AG10803 (cell line): ENCODE data around the gene RABGAP1L.
"Not testable (repeated sequence)": the region's sequence is repeated elsewhere in the genome, so short reads cannot be mapped to it uniquely, and the experiment has no call there.

ENCODE experiments used
- DNase-seq: peaks from one replicate; pipeline ENCODE4 v3.0.0; 2010; ENCODE audit warnings: low read depth
- H3K4me3 ChIP-seq: 2 replicates; pipeline ENCODE4 v1.5.1; 2011; ENCODE audit warnings: mild to moderate bottlenecking, low read length, control low read depth
- CTCF ChIP-seq: conservative IDR thresholded peaks from 2 replicates; pipeline ENCODE4 v1.5.1; 2011; ENCODE audit warnings: mild to moderate bottlenecking, low read length, control low read depth, inconsistent platforms

RABGAP1L gene

GRCh38 chr1:174165471-174166137, 6.3 kb downstream of the RABGAP1L start:
- peak; percentile 76 for DNase-seq
- 0 out of 2 replicates have a peak, but pooled peaks have one; percentile 7 for TF ChIP-seq CTCF
- H3K4me3 ChIP-seq, result no peak overlapping the region

GRCh38 chr1:174166530-174167264, 7.4 kb downstream of the RABGAP1L start:
- DNase-seq, result no peak
- H3K4me3 ChIP-seq, result no peak overlapping the region

GRCh38 chr1:174167265-174167803, 8.0 kb downstream of the RABGAP1L start:
- TF ChIP-seq CTCF, result no peak
- H3K4me3 ChIP-seq, result no peak overlapping the region
- no peak for DNase-seq

More at GRCh38 chr1:174166530-174167264, 7.4 kb downstream of the RABGAP1L start:
- no peak for TF ChIP-seq CTCF

GRCh38 chr1:174169342-174169741, 10.0 kb downstream of the RABGAP1L start:
- DNase-seq, result no peak
- no peak for TF ChIP-seq CTCF
- H3K4me3 ChIP-seq, result no peak overlapping the region

GRCh38 chr1:174171073-174171472, 11.8 kb downstream of the RABGAP1L start:
- TF ChIP-seq CTCF, result no peak

GRCh38 chr1:174174461-174175329, 15.4 kb downstream of the RABGAP1L start:
- TF ChIP-seq CTCF, result no peak
- H3K4me3 ChIP-seq, result no peak overlapping the region
- no peak for DNase-seq

More at GRCh38 chr1:174171073-174171472, 11.8 kb downstream of the RABGAP1L start:
- H3K4me3 ChIP-seq, result no peak overlapping the region
- no peak for DNase-seq

GRCh38 chr1:174178459-174178858, 19.1 kb downstream of the RABGAP1L start:
- DNase-seq, result not testable (repeated sequence)

More at GRCh38 chr1:174178459-174178858, 19.1 kb downstream of the RABGAP1L start:
- not testable (repeated sequence) for H3K4me3 ChIP-seq
